H1 (cell line): Measurements from ENCODE around the gene ZNF333. TPM values are rescaled to one million over a fixed set of nuclear protein-coding genes. Genes with fewer than 3 reads are reported as not detected.

Experiments used
- CTCF ChIA-PET: fragments of 300-600 bp; sonication (Branson Sonifier 250); formaldehyde crosslinking; loops from one replicate; lab custom pipeline; 2021; ENCODE audit not compliant: partially characterized antibody; lab: Charles Lee
- POLR2A ChIA-PET: fragments of 300-600 bp; sonication (Branson Sonifier 250); formaldehyde crosslinking; loops from one replicate; lab custom pipeline; 2021; ENCODE audit warnings: inconsistent platforms; ENCODE audit not compliant: partially characterized antibody; lab: Charles Lee
- DNase-seq, 2 experiments: peaks; one replicate each; pipeline versions ENCODE4 v3.0.0 to v3.0.0-alpha.2; 2010 to 2022; ENCODE audit warnings: low spot score in 2 of 2, low read depth in 1 of 2, mixed read lengths in 1 of 2
- FAIRE-seq: peaks from 2 replicates; lab custom pipeline; 2011; peaks lifted over from hg19 to GRCh38; lab: Jason Lieb, UNC
- H2AFZ ChIP-seq: 2 replicates; pipeline ENCODE4 v1.8.1; 2012; ENCODE audit warnings: low read length, inconsistent platforms
- H2AK5ac ChIP-seq: 2 replicates; pipeline ENCODE4 v1.6.1; 2013; ENCODE audit warnings: low read depth, low read length
- H2BK120ac ChIP-seq: replicated peaks from 2 replicates; pipeline ENCODE3; 2013; ENCODE audit warnings: low read depth, low read length, inconsistent platforms
- H2BK12ac ChIP-seq: 2 replicates; pipeline ENCODE4 v1.6.1; 2013; ENCODE audit warnings: low read depth, low read length
- H2BK15ac ChIP-seq: 2 replicates; pipeline ENCODE4 v1.6.1; 2013; ENCODE audit warnings: low read length
- H2BK20ac ChIP-seq: 2 replicates; pipeline ENCODE4 v1.6.1; 2013; ENCODE audit warnings: low read length
- H2BK5ac ChIP-seq: 2 replicates; pipeline ENCODE4 v1.6.1; 2013; ENCODE audit warnings: low read depth, low read length
- H3K14ac ChIP-seq: 2 replicates; pipeline ENCODE4 v1.6.1; 2013; ENCODE audit warnings: inconsistent platforms; ENCODE audit not compliant: insufficient read length
- H3K18ac ChIP-seq: 2 replicates; pipeline ENCODE4 v1.6.1; 2013; ENCODE audit warnings: low read length; ENCODE audit errors: extremely low read depth
- H3K23ac ChIP-seq: 2 replicates; pipeline ENCODE4 v1.6.1; 2013; ENCODE audit warnings: inconsistent platforms; ENCODE audit not compliant: insufficient read length
- H3K23me2 ChIP-seq: 2 replicates; pipeline ENCODE4 v1.6.1; 2013; ENCODE audit warnings: low read depth, low read length
- H3K27ac ChIP-seq: 2 replicates; pipeline ENCODE4 v1.6.1; 2011; ENCODE audit warnings: low read depth, low read length, inconsistent platforms
- H3K27me3 ChIP-seq, 4 experiments: replicated peaks in 1 of 4; 1 replicate in 1 of 4; 2 replicates in 3 of 4; pipeline versions ENCODE4 v1.6.1 to v1.8.1; 2011 to 2013; ENCODE audit warnings: low read length in 3 of 4, mild to moderate bottlenecking in 3 of 4, inconsistent platforms in 2 of 4, mixed read lengths in 2 of 4, moderate library complexity in 1 of 4; ENCODE audit not compliant: control insufficient read depth in 3 of 4, insufficient read depth in 3 of 4; ENCODE audit errors: extremely low read depth in 1 of 4
- H3K36me3 ChIP-seq, 4 experiments: 2 replicates each; pipeline versions ENCODE4 v1.6.1 to v1.8.1; 2011 to 2013; ENCODE audit warnings: mild to moderate bottlenecking in 4 of 4, low read length in 3 of 4, moderate library complexity in 2 of 4, control low read depth in 1 of 4, inconsistent platforms in 1 of 4; ENCODE audit not compliant: insufficient read depth in 4 of 4, control insufficient read depth in 2 of 4
- H3K4ac ChIP-seq: replicated peaks from 2 replicates; pipeline ENCODE3; 2013; ENCODE audit warnings: low read length, low read depth, mixed read lengths, inconsistent platforms; ENCODE audit not compliant: insufficient read length
- H3K4me1 ChIP-seq, 4 experiments: replicated peaks in 1 of 4; 1 replicate in 1 of 4; 2 replicates in 3 of 4; pipeline versions ENCODE4 v1.6.1 to v1.8.1; 2011 to 2013; ENCODE audit warnings: low read length in 3 of 4, inconsistent platforms in 2 of 4, mixed read lengths in 1 of 4; ENCODE audit not compliant: insufficient read depth in 4 of 4, control insufficient read depth in 3 of 4
- H3K4me2 ChIP-seq, 2 experiments: 2 replicates each; pipeline versions ENCODE4 v1.6.1 to v1.8.1; 2011 to 2013; ENCODE audit warnings: low read depth in 2 of 2, low read length in 2 of 2, control low read depth in 1 of 2, inconsistent platforms in 1 of 2, mild to moderate bottlenecking in 1 of 2; ENCODE audit not compliant: insufficient read depth in 1 of 2
- H3K4me3 ChIP-seq, 4 experiments: fragments of 200-600, 300-600 bp in 1 of 4; sonication (generic), shearing (Covaris generic), sonication (Bioruptor Twin) in 1 of 4; 2 replicates each; pipeline versions ENCODE4 v1.5.1 to v1.8.1; 2011 to 2016; ENCODE audit warnings: low read length in 4 of 4, low read depth in 3 of 4, control low read depth in 2 of 4, inconsistent platforms in 2 of 4, mild to moderate bottlenecking in 2 of 4, mixed read lengths in 1 of 4, moderate library complexity in 1 of 4; ENCODE audit not compliant: insufficient read depth in 2 of 4; ENCODE audit errors: extremely low read depth in 1 of 4
- H3K56ac ChIP-seq: replicated peaks from 2 replicates; pipeline ENCODE3; 2013; ENCODE audit warnings: low read depth, mild to moderate bottlenecking, mixed read lengths, low read length, inconsistent platforms; ENCODE audit not compliant: insufficient read length
- H3K79me1 ChIP-seq: 2 replicates; pipeline ENCODE4 v1.6.1; 2013; ENCODE audit warnings: low read depth, low read length, control low read depth
- H3K79me2 ChIP-seq, 2 experiments: 2 replicates each; pipeline versions ENCODE4 v1.6.1 to v1.8.1; 2012 to 2013; ENCODE audit warnings: low read length in 2 of 2, mild to moderate bottlenecking in 2 of 2, inconsistent platforms in 1 of 2; ENCODE audit not compliant: insufficient read depth in 2 of 2, control insufficient read depth in 1 of 2
- H3K9ac ChIP-seq, 4 experiments: replicated peaks in 1 of 4; 1 replicate in 1 of 4; 2 replicates in 3 of 4; pipeline versions ENCODE4 v1.6.1 to v1.8.1; 2011 to 2013; ENCODE audit warnings: low read depth in 3 of 4, low read length in 3 of 4, control low read depth in 2 of 4, mild to moderate bottlenecking in 2 of 4, moderate library complexity in 2 of 4, inconsistent platforms in 1 of 4; ENCODE audit errors: extremely low read depth in 1 of 4
- H3K9me3 ChIP-seq, 2 experiments: 2 replicates each; pipeline versions ENCODE4 v1.6.1 to v1.8.1; 2012 to 2013; ENCODE audit warnings: mild to moderate bottlenecking in 2 of 2, moderate library complexity in 2 of 2, control low read depth in 1 of 2, inconsistent platforms in 1 of 2, low read depth in 1 of 2, low read length in 1 of 2, mixed read lengths in 1 of 2; ENCODE audit not compliant: insufficient read depth in 2 of 2
- H4K20me1 ChIP-seq, 2 experiments: replicated peaks in 1 of 2; 2 replicates each; pipeline versions ENCODE3 to v1.8.1; 2011 to 2013; ENCODE audit warnings: inconsistent platforms in 2 of 2, low read length in 2 of 2, mild to moderate bottlenecking in 1 of 2; ENCODE audit not compliant: insufficient read depth in 2 of 2, control insufficient read depth in 1 of 2
- H4K5ac ChIP-seq: 2 replicates; pipeline ENCODE4 v1.6.1; 2013; ENCODE audit warnings: low read length, low read depth, mixed read lengths, inconsistent platforms; ENCODE audit not compliant: insufficient read length
- H4K8ac ChIP-seq: 2 replicates; pipeline ENCODE4 v1.8.0; 2013; ENCODE audit warnings: mild to moderate bottlenecking, moderate library complexity, low read length, inconsistent platforms; ENCODE audit not compliant: insufficient read depth; ENCODE audit errors: extremely low read depth
- H4K91ac ChIP-seq: replicated peaks from 2 replicates; pipeline ENCODE3; 2013; ENCODE audit warnings: low read length, mixed read lengths, inconsistent platforms; ENCODE audit not compliant: insufficient read length
- CBX8 ChIP-seq: fragments of 300-800, 300-1000 bp; sonication (generic); IDR thresholded peaks from 2 replicates; pipeline ENCODE4 v1.7.1; 2016; ENCODE audit warnings: low read depth, low read length, borderline replicate concordance
- FOSL1 ChIP-seq: IDR thresholded peaks from 2 replicates; pipeline ENCODE4 v1.6.1; 2011; ENCODE audit warnings: mild to moderate bottlenecking, low read depth, low read length, moderate library complexity; ENCODE audit not compliant: insufficient read depth
- NRF1 ChIP-seq: IDR thresholded peaks from 2 replicates; pipeline ENCODE4 v1.6.1; 2011; ENCODE audit warnings: mild to moderate bottlenecking, low read depth, low read length, improper control_type of control experiment
- POLR2AphosphoS5 ChIP-seq: IDR thresholded peaks from 2 replicates; pipeline ENCODE4 v1.6.1; 2011; ENCODE audit warnings: low read depth, low read length
- POU5F1 ChIP-seq: IDR thresholded peaks from 2 replicates; pipeline ENCODE4 v1.6.1; 2011; ENCODE audit warnings: low read depth, mild to moderate bottlenecking, low read length, moderate library complexity
- SIX5 ChIP-seq: IDR thresholded peaks from 2 replicates; pipeline ENCODE4 v1.6.1; 2011; ENCODE audit warnings: mild to moderate bottlenecking, low read depth, low read length
- TAF7 ChIP-seq: optimal IDR thresholded peaks from 2 replicates; pipeline ENCODE3; 2011; ENCODE audit warnings: low read depth, mild to moderate bottlenecking, inconsistent platforms, low read length, moderate library complexity, borderline replicate concordance
- TEAD4 ChIP-seq: IDR thresholded peaks from 2 replicates; pipeline ENCODE4 v1.6.1; 2012; ENCODE audit warnings: low read depth, low read length, inconsistent platforms, mixed read lengths
- YY1 ChIP-seq: IDR thresholded peaks from 2 replicates; pipeline ENCODE4 v1.6.1; 2011; ENCODE audit warnings: low read depth, mild to moderate bottlenecking, low read length
- WGBS, 2 experiments: shearing (Covaris generic) in 1 of 2; methylation state at CpG; one replicate each; pipeline versions ENCODE4 v1.1.6 to v1.1.7; 2013 to 2015; ENCODE audit warnings: low lambda C conversion rate in 2 of 2, mixed read lengths in 2 of 2, inconsistent platforms in 1 of 2, low coverage in 1 of 2, missing lambda C conversion rate in 1 of 2; ENCODE audit not compliant: insufficient replicate concordance in 2 of 2, insufficient coverage in 1 of 2, insufficient read length in 1 of 2; ENCODE audit errors: extremely low coverage in 1 of 2, missing lambda C conversion rate in 1 of 2; 5-methylcytosine and 5-hydroxymethylcytosine counted together
- polyA plus RNA-seq, 7 experiments: library from polyadenylated mRNA; depleted of rRNA in 3 of 7; stranded (reverse) in 5 of 7; unstranded in 2 of 7; fragments of >200 nt in 5 of 7; fragments of 200-250 nt in 2 of 7; gene quantifications; 1 replicate in 5 of 7; 2 replicates in 1 of 7; 4 replicates in 1 of 7; pipeline versions ENCODE4 v1.2.1 to v1.2.3, GENCODE V29; 2011 to 2013; ENCODE audit warnings: missing spikeins in 2 of 7, mixed read lengths in 2 of 7
- total RNA-seq: library from RNA; stranded (reverse); fragmentation: NEBNext Ultra II Directional; extraction: Animal tissue kit (Norgen Biotek cat#: 25700); gene quantifications from 2 replicates; pipeline ENCODE4 v1.2.1, GENCODE V29; 2021
- TF ChIP-seq, protein P1 (sequence below): IDR thresholded peaks from 2 replicates; pipeline ENCODE4 v1.6.1; 2012; ENCODE audit warnings: low read length, inconsistent platforms
- TF ChIP-seq, protein P2 (sequence below), 3 experiments: IDR thresholded peaks; 1 replicate in 2 of 3; 2 replicates in 1 of 3; pipeline versions ENCODE4 v1.5.1 to v1.6.1; 2011; ENCODE audit warnings: low read length in 3 of 3, mild to moderate bottlenecking in 3 of 3, inconsistent platforms in 2 of 3, low read depth in 1 of 3, moderate library complexity in 1 of 3; ENCODE audit not compliant: insufficient read depth in 1 of 3; ENCODE audit errors: control extremely low read depth in 1 of 3

The ZNF333 gene
- total and polyA plus RNA-seq, 2 of the 8 experiments (the other 6 are each of a cell fraction or from before 2014, with no cell fraction given) = 7.3 to 8.4 TPM

DNA sequence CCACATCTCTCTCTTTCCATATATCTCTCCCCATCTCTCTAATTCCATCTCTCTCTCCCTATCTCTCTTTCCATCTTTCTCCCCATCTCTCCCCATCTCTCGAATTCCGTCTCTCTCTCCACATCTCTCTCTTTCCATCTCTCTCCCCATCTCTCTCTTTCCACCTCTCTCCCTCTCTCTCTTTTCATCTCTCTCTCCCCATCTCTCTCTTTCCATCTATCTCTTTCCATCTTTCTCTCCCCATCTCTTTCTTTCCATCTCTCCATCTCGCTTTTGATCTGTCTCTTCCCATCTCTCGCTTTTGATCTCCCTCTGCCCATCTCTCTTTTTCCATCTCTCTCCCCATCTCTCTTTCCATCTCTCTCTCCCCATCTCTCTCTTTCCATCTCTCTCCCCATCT is 40.8 kb upstream of the ZNF333 start:
- 72 to 100% methylated on average over 4 of the region's 4 CpGs for WGBS, 2 experiments
- no peak for DNase-seq
- Histone ChIP-seq H4K5ac (no peak overlapping the region), H2BK5ac (no peak overlapping the region), H3K9ac (no peak overlapping the region), H2BK120ac (no peak overlapping the region), H3K9me3 (peaks cover 41 to 50% of the 10 kb centered on the region in 2 experiments), H4K8ac (no peak overlapping the region), H3K27me3 (no peaks in the 10 kb centered on the region), H3K18ac (no peak overlapping the region), H3K4me2 (no peak overlapping the region), H3K27ac (no peak overlapping the region), H2BK15ac (no peak overlapping the region), H3K79me2 (no peaks in the 10 kb centered on the region), H3K4me3 (no peak overlapping the region), H3K14ac (no peak overlapping the region), H3K23ac (no peak overlapping the region), H2BK12ac (no peak overlapping the region), H3K36me3 (no peaks in the 10 kb centered on the region), H4K20me1 (no peaks in the 10 kb centered on the region), H3K4ac (no peak overlapping the region), H4K91ac (no peak overlapping the region), H2BK20ac (no peak overlapping the region), H3K4me1 (no peaks in the 10 kb centered on the region), H3K56ac (no peak overlapping the region), H3K23me2 (peaks cover 3% of the 10 kb centered on the region; the same call in 1 of the 2 replicates), H2AK5ac (no peak overlapping the region), H2AFZ (no peak overlapping the region), H3K79me1 (no peaks in the 10 kb centered on the region)
- CTCF ChIA-PET = no interaction called here
- POLR2A ChIA-PET = no interaction called here
- no peak for FAIRE-seq
- TF ChIP-seq, protein P1, sequence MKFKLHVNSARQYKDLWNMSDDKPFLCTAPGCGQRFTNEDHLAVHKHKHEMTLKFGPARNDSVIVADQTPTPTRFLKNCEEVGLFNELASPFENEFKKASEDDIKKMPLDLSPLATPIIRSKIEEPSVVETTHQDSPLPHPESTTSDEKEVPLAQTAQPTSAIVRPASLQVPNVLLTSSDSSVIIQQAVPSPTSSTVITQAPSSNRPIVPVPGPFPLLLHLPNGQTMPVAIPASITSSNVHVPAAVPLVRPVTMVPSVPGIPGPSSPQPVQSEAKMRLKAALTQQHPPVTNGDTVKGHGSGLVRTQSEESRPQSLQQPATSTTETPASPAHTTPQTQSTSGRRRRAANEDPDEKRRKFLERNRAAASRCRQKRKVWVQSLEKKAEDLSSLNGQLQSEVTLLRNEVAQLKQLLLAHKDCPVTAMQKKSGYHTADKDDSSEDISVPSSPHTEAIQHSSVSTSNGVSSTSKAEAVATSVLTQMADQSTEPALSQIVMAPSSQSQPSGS = no peak
- TF ChIP-seq, protein P2, sequence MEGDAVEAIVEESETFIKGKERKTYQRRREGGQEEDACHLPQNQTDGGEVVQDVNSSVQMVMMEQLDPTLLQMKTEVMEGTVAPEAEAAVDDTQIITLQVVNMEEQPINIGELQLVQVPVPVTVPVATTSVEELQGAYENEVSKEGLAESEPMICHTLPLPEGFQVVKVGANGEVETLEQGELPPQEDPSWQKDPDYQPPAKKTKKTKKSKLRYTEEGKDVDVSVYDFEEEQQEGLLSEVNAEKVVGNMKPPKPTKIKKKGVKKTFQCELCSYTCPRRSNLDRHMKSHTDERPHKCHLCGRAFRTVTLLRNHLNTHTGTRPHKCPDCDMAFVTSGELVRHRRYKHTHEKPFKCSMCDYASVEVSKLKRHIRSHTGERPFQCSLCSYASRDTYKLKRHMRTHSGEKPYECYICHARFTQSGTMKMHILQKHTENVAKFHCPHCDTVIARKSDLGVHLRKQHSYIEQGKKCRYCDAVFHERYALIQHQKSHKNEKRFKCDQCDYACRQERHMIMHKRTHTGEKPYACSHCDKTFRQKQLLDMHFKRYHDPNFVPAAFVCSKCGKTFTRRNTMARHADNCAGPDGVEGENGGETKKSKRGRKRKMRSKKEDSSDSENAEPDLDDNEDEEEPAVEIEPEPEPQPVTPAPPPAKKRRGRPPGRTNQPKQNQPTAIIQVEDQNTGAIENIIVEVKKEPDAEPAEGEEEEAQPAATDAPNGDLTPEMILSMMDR (IDR thresholded peaks at IDR 0.05; ENCODE audit: control extremely low read depth in 1 of 3, insufficient read depth in 1 of 3, low read depth in 1 of 3, low read length in 3 of 3) = no peak
- TF ChIP-seq POLR2AphosphoS5 (no peak), SIX5 (no peak), TAF7 (no peak), CBX8 (no peak), POU5F1 (no peak), FOSL1 (no peak), YY1 (no peak), NRF1 (no peak), TEAD4 (no peak)
